CD4-positive, alpha-beta T cell treated with Interleukin-17A for 1 hour (primary cell): ENCODE data around the gene HUNK.
"Not testable (repeated sequence)": the region's sequence is repeated elsewhere in the genome, so short reads cannot be mapped to it uniquely, and the experiment has no call there.

Source experiments
- DNase-seq: peaks from one replicate; pipeline ENCODE4 v3.0.0-alpha.2; 2020

The HUNK gene

DNA sequence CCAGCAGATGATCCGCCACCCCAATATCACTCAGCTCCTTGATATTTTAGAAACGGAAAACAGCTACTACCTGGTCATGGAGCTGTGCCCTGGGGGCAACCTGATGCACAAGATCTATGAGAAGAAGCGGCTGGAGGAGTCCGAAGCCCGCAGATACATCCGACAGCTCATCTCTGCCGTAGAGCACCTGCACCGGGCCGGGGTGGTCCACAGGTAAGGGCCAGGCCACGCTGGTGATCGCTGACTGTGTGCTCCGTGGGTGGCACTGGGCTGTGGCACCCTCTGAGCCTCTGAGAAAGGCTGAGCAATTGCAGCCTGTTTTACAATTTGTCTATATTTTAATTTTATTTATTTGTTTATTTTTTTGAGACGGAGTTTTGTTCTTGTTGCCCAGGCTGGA, 51.7 kb downstream of the HUNK start:
- DNase-seq = no peak

DNA sequence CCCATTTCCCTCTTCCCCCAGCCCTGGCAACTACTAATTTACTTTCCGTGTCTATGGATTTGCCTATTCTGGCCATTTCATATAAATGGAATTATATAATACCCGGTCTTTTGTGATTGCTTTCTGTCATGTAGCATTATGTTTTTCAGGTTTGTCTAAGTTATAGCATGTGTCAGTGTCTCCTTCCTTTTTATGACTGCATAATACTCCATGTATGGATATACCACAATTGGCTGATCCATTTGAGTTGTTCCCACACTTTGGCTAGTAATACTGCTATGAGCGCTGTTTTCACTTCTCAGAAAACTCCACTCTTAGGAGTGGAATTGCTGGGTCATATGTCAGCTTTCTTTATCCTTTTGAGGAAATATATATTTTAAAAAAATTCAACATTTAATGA, 53.7 kb downstream of the HUNK start:
- no peak for DNase-seq

DNA sequence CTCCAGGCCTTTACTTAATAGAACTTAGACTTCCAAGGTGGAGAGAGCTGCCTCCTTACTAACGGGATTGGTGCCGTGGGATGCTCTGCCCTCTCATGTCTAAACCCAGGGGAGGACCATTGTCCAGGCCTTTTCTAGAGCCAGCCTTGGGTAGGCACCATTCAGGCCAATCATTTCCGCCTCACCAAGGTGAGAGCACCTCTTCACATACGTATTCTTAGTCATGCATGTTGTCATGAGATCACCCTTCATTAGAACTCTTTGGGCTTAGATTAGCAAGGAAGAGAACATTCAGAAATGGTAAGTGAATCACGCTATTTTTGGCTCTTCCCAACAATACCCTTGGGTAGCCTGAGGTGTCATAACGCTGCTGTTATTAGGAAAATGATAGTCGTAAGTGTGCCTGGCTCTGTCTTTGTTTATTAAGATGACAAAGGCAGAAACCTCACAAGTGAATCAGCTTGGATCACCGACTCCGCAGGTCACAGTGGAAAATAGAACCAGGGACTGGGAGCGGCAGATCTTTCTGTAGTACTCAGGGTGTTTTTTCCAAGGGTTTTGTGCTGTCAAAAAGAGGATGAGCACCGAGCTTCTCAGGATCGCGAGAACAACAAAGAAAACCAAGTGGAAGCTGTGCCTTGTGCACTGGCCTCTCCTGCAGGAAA, 55.0 kb downstream of the HUNK start:
- DNase-seq = no peak

DNA sequence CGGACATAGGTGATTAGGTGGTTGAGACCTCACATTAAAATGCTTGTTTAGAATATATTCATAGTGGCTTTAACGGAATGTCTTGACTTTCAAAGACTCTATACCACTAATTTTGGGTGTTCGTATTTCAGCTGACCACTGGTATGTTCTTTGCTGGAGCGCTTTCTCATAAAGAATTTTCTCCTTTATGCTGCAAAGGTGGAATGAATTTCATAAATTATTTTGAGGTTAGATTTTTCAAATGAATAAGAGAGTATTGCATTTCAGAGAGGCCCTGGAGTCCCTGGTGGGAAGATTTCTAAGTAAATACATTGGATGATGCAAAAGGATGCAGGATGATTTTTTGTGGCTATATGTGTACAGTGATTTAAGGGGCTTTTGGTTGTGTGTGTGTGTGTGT, 55.8 kb downstream of the HUNK start:
- no peak for DNase-seq

DNA sequence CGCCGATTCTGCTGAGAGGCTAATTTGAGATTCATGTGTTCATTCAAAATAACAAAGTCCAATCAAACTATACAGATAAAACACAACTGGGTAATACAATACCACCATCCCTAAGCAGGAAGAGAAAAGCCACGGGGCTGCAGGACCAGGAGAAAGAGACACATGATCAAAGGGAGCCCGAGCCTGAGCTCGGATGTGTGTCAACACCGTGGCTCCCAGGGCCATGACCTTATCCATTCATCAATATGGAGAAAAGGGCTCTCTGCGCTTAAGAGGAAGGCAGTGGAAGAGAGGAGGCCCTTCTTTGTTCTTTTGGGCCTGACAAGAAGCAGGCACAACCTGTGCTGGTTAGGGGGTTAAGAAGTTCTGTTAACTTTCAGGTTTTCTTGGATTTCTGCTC, 56.7 kb downstream of the HUNK start:
- no peak for DNase-seq

DNA sequence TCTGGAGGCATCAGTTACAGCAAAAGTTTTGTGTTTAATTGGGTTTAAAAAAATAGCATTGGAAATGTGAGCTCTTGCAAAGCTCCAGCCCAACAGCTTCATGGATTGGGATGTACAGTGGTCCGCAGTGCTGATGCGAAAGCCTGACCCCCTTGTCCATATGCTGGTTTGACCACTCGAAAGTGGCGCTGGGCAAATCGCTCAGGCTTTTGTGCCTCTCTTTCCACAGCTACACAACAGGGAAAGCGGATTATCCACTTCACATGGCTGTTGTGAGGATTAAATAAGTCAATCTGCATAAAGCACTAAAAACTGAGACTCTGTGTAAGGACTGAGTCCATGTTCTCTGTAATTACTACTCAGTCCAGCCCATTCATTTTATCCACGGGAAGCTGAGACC, 57.2 kb downstream of the HUNK start:
- no peak for DNase-seq

DNA sequence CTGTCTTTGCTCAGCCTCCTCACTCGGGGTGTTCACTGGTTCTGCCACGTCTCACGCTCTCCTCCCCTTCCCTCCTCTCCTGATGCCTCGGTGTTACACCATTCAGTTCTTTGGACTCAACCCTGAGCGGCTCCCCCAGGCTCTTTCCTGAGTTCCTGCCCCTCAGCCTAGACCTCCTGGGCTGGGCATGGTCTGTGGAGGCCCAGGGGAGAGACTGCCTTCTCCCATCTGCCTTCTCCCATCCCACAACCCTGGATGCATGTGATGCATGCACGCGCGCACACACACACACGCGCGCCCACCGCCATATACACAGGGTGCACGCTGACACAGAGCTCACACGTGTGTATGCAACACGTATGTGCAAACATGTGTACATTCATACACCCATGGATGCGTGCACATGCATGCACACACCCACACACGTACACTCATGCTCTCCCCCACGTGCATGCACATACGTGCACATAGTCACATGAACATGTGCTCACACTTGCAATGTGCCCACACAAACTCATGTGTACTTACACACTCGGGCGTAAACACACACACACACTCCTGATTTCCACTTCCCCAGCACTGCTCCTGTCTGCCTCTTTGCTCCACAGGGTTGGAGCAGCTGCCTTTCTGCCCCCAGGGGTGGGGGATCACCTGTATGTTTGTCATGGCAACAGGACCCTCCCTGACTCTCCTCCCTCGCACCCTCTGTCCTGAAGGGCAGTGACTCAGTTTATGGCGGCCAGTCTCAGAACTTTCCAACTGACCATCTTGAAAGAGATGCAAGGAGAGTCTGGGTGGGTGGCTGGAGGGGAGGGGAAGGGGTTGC, 59.0 kb downstream of the HUNK start:
- no peak for DNase-seq

DNA sequence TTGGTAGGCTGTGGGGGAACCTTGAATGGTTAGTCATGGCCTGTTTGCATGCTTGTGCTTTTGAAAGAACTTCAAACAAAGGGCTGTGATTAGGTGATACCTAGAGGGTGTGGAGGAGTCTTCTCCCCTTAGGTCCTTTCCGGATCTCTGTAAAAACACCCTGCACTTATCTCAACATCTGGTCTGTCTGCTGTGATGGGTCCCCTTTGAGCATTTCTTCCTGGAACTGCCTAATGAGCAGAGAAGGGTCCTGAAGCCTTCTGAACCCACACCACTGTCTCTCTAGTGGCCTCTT, 59.6 kb downstream of the HUNK start:
- no peak for DNase-seq

DNA sequence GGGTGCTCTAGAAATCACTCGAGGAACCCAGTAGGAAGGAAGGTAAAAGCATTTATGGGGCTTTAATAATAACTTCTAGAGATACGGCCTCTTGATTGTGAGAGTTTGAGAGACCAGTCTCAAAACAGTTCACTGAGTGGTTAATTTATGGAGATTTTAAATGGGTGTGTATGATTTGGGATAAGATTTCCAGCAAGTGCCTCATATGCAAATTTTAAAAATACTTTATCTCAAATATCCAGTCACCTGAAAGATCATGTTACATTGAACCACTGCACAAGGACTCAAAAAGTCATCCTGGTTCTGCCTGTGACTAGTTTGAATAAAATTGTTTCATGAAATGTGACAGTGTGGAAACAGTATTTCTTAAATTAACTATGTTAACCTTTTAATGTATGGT, 64.5 kb downstream of the HUNK start:
- no peak for DNase-seq

DNA sequence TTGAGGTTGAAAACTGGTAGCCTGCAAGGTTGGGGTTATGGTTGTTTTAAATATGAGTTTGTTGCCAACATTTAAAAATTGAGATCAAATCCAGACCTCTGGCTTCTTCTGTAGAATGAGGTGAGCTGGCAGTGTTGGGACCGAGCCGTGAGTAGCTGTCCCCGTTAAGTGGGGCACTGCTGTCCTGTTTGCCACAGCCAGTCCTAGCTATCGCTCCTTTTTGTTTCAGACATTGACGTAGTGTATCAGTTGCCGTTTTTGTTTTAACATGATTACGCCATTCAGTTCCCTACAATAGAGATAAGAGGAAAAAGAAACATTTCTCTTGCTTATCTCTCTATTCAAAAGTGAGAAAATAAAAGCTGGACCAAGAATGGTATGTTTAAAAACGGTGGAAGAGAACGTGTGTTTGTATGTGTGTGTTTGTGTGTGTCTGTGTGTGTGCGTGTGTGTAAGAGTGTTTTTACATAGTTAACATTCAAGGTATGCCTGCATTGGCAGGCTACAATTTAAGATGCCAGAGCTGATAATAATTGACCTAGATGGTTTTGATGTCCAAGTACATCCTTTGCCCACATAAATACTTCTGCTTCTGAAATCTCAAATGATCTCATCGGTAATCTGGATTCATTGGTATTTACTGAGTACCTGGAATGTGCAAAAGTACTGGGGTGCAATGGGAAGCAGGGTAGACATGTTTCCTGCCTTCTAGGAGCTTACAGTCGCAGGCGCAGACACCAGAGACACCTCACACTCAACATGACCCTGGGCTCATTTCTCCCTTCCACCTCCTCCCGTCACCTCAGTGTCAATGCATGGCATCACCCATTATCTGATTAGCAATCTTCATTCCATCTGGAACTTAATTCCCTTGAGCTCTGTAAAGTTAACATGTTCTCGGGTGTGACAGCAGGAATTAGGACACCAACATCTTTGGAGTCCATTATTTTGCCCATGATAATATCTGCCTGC, 65.8 kb downstream of the HUNK start:
- no peak for DNase-seq

DNA sequence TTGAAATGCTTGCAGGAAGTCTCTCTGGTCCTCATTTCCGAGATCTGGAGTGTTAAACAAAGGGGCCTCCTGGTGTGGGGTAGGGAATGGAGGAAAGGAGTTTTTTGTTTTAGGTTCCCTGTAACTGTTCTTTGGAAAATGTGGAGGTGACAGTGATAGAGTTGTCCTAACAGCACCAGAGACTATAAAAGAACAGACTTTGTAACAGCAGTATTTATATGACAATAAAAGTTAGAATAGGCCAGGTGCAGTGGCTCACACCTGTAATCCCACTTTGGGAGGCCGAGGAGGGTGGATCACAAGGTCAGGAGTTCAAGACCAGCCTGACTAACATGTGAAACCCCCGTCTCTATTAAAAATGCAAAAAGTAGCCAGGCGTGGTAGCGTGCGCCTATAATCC, 68.9 kb downstream of the HUNK start:
- DNase-seq = no peak

DNA sequence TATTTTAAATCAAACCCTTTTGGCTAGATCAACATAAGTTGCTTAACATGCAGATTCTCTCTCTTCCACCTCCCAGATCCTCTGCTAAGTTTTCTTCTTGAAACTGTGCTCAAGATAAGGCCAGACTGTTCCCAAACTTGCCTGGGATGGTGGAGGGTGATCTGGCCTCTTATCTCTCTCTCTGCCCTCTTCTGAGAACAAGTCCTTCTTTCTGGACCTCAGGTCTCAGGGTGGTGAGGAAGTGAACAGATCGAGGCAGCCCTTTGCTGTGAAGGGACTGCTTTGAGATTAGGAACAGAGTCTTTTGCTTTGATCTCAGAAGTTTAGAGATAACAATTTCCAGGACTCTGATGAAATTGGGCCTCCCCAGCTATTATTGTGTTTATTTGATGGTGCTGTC, 70.7 kb downstream of the HUNK start:
- no peak for DNase-seq

DNA sequence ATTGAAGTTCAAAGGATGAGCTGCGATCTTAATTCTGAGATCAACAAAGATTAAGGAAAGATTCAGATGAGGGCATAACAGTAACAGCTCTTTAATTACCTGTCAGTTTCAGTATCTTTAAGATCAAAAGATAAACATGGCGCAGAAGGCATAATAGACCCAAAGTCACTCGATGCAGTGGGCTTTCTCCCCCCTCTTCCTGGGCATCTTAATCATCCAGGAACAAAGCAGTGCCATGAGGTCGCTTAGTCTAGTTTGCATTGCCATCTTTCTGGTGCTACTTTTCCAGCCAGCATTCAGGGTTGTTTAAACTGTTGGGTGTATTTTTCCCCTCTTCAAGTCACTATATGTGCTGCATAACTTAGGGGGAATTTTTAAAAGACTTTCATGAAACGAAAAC, 72.3 kb downstream of the HUNK start:
- DNase-seq = no peak

DNA sequence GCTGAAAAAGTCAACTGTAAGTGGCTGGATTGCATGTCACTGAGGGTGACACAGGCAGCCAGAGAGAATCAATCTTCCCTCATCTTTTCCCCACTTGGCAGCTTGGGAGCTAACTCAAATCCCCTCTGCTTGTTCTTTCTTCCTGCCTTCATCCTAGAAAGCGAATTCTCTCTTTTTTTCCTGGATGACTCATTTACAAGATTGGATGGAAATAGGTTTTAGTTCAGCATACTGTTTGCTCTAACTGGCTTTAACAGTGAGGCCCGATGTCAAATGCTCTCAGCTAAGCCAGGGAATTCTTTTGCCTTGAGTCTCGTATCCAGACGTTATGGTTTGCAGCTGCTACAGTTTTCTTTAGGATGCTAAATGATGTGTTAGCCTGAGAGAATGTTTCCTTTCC, 72.7 kb downstream of the HUNK start:
- no peak for DNase-seq

DNA sequence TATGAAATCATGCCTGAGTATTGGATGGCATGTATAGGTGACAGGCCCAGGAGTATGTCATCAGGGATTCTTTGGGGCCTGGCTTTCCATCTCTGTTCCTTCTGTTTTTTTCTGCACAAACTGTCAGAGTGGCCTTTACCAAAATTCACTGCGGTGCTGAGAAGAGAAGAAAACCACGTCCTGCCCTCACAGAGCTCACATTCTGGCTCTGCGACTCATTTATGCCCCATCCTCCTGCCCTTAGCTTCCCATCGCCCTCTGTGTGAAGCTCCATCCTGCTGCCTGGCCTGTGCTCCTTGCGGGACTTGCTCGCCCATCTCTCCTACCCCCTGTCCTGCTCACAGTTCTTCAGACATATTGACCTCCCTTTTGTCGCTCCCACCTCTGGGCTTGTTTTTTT, 73.4 kb downstream of the HUNK start:
- no peak for DNase-seq

DNA sequence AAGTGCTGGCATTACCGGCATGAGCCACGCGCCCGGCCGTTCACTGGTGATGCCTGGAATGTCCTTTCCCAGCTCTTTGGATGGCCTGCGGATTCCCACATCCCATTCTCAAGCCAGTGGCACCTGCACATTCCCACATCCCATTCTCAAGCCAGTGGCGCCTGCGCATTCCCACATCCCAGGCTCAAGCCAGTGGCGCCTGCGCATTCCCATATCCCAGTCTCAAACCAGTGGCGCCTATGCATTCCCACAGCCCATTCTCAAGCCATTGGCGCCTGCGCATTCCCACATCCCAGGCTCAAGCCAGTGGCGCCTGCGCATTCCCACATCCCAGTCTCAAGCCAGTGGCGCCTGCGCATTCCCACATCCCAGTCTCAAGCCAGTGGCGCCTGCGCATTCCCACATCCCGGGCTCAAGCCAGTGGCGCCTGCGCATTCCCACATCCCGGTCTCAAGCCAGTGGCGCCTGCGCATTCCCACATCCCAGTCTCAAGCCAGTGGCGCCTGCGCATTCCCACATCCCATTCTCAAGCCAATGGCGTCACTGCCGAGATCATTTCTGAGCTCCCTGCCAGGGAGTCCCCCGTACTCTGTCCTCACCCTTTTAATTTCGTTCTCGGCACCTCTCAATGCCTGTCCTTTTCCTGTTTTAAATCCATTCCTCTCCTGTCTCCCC, 74.2 kb downstream of the HUNK start:
- not testable (repeated sequence) for DNase-seq

DNA sequence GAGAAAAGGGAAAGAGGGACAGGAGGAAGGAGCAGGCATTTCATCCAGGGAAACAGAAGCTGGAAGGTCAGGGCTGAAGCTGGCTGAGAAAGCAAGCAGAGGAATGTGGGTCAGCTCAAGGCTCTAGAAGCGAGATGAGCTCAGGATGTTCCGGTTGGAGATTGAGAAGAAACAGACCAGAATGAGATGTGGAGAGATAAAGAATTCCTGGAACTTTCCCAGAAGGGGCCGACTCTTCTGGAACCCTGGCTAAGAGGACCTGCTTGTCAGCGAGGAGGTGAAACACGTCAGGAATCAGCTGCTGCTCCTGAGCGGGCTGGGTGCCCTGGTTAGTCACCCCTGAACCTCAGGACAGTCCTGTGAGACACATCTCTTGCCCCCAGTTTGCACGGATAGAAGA, 75.9 kb downstream of the HUNK start:
- DNase-seq = no peak

DNA sequence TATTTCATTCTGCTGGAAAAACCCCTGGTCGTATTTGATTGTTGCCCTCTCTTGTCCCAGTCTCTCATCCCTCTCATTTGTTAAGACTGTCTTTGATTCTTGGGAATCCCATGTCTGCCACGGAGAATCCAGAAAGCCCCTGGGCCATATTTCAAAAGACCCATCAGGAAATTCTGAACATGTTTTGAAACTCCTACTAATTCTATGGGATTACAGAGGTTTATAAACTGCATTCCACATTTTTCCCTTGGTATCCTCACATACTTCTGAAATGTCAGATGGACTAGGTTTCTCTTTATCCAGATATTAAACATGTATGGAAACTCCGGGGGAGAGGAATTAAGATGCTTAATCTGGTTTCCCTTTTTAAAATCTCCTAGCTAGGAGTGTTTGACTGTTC, 80.0 kb downstream of the HUNK start:
- no peak for DNase-seq

DNA sequence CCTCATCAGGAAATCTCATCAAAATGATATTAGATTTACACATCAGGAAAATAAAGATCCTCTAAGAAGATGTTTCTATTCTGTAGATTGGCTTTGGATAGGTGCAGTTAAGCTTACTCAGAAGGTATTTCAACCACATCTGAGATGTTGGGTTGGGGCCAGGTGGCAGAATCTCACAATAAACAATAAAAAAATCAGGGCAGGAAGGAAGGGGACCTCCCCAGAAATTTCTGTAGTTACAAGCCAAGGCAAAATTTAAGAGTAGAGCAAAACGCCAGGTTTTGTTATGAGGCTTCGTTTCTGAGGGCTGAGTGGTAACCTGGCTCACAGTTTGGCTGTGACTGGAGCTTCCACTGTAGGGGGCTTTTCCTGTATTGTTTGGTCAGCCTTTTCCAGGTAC, 84.8 kb downstream of the HUNK start:
- DNase-seq = peak; percentile 6

DNA sequence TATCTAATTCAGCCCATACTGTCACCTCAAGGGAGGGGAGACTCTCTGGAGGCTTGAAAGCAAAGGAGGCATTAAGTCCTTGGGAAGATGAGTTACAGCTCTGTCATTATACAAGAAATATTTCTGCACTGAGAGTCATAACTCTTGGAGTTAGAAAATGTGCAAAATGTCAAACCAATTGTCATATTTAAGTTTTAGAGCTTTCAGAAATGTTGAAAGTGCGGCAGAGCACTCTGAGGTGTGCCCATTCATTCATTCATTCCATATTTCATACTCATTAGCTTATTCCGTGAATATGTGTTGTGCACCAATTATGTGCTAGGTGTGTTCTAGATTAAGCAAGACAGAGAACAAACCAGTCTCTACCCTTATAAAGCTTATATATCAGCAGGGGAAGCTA, 87.1 kb downstream of the HUNK start:
- DNase-seq = no peak

DNA sequence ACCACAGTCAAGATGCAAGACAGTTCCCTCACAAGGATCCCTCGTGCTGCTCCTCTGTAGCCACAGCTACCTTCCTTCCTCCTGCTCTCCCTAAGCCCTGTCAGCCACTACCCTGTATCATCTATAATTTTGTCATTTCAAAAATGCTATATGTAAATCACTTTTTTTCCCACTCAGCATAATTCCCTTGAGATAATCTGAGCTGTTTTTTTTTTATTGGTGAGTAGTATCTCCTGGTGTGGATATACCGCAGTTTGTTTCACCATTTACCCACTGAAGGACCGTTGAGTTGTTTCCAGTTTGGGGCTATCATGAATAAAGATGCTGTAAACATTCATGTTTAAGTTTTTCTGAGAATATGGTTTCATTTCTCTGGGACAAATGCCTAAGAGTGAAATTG, 88.2 kb downstream of the HUNK start:
- no peak for DNase-seq

DNA sequence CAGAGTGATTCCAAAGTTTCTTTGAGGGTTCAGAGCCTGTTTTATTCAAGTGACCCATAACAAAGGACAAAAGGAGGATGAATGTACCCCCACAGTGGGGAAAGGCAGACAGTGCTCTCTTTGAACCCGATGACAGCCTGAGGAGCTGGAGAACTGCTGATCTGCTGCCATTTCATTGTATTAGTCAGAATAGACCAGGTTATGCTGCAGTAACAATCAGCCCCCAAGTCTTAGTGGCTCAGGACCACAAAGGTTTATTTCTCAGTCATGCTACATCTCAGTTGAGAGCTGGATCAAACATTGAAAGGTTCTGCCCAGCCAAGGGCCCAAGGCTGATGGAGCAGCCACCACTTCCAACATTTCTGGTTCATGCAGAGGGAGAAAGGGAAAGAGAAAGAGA, 88.9 kb downstream of the HUNK start:
- DNase-seq = no peak

DNA sequence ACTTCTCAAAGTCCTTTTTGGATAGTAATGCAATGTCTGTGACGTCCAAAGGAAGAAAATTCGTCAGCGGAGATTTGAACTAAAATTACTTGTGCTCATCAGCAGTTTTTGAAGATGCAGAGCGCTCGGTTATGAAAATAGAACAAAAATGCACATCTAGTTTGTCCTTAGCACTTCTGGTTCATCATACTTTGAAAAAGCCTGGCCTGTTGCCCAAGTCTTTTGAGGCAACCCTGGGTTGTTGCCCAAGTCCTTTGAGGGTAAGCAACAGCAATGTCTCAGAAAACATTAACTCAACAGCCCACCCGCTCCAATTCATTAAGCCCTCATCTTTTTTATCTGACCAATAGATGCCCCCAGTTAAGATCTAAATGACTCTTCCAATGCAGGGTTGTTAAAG, 91.9 kb downstream of the HUNK start:
- DNase-seq = no peak
